GM18868 (cell line): ENCODE results near the gene MAPRE2.
"Not testable (repeated sequence)": the region's sequence is repeated elsewhere in the genome, so short reads cannot be mapped to it uniquely, and the experiment has no call there.

Experiments used
- ATAC-seq: cut with Tn5 transposase; IDR thresholded peaks from one replicate; pipeline ENCODE4 v1.9.1; 2021; ENCODE audit warnings: mild to moderate bottlenecking, moderate library complexity; ENCODE audit not compliant: unreplicated experiment

Gene MAPRE2

GRCh38 chr18:35088921-35089320 is 47.7 kb downstream of the MAPRE2 start:
- no peak for ATAC-seq

GRCh38 chr18:35089382-35089781 is 48.2 kb downstream of the MAPRE2 start:
- no peak for ATAC-seq

DNA sequence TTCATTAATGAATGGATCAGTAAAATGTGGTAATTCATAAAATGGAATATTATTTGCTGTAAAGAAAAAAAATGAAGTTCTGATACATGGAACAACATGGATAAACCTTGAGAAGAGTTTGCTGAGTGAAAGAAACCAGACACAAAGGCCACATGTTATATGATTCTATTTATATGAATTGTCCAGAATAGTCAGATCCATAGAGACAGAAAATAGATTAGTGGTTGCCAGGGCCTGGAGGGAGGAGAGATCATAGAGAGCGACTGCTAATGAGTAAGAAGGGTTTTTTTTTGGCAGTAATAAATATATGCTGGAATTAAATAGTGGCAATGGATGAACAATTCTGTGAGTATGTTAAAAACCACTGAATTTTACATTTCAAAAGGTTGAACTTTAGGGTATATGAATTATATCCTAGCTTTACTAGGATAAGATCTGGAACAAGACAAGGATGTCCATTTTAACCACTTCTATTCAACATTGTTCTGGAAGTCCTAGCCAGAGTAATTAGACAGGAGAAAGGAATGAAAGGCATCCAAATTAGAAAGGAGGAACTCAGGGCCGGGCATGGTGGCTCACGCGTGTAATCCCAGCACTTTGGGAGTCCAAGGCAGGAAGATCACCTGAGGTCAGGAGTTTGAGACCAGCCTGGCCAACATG is 48.8 kb downstream of the MAPRE2 start:
- ATAC-seq: no peak

GRCh38 chr18:35091841-35092240 is 50.6 kb downstream of the MAPRE2 start:
- ATAC-seq: no peak

GRCh38 chr18:35095983-35096676 is 54.9 kb downstream of the MAPRE2 start:
- ATAC-seq: peak; percentile 91

- ATAC-seq: no peak
Measured at GRCh38 chr18:35096677-35097011, 55.4 kb downstream of the MAPRE2 start.

- no peak for ATAC-seq
Measured at GRCh38 chr18:35097195-35097594, 56.0 kb downstream of the MAPRE2 start.

DNA sequence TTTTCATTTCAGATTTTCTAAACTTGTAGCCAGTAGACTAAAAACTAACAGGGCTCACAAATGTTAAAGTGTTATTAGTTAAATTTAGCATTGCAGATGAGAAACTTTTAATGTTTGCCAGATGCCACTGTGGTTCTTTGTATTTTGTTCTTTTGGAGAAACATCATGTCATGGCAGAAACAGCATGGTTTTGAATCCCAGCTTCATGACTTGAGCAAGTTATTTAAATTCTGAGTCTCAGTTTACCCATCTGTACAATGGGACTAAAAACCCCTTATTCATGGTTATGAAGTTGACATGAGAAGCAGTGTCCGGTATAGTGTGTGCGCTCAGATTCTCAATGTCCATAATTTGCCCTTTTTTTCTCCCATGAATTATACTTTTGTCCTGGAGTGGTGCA is 56.5 kb downstream of the MAPRE2 start:
- no peak for ATAC-seq

- ATAC-seq: no peak
Measured at GRCh38 chr18:35099911-35100310, 58.7 kb downstream of the MAPRE2 start.

GRCh38 chr18:35104391-35105051 is 63.3 kb downstream of the MAPRE2 start:
- ATAC-seq: no peak

GRCh38 chr18:35106013-35106844 is 65.0 kb downstream of the MAPRE2 start:
- ATAC-seq: no peak

GRCh38 chr18:35106845-35107148 is 65.6 kb downstream of the MAPRE2 start:
- ATAC-seq: no peak

DNA sequence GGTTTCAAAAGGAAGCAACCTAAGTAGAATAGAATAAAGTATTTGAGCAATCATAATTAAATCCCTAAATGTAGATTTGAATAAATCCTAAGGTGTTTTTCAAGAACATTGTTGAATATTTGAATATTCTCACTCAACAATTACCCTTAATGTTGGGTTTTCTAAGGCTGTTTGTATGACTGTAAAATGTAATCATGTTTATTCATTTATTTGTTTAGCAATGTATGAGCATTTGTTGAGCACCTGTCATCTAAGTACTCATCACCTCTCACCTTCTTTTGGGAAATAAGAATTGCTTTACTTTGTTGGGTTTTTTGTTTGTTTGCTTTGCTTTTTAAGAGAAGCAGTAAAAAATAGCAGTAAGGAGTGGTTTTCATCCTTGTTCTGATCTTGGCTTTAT is 66.0 kb downstream of the MAPRE2 start:
- no peak for ATAC-seq

- ATAC-seq: not testable (repeated sequence)
Measured at GRCh38 chr18:35108088-35108487, 66.9 kb downstream of the MAPRE2 start.

- no peak for ATAC-seq
Measured at GRCh38 chr18:35110059-35110458, 68.8 kb downstream of the MAPRE2 start.

DNA sequence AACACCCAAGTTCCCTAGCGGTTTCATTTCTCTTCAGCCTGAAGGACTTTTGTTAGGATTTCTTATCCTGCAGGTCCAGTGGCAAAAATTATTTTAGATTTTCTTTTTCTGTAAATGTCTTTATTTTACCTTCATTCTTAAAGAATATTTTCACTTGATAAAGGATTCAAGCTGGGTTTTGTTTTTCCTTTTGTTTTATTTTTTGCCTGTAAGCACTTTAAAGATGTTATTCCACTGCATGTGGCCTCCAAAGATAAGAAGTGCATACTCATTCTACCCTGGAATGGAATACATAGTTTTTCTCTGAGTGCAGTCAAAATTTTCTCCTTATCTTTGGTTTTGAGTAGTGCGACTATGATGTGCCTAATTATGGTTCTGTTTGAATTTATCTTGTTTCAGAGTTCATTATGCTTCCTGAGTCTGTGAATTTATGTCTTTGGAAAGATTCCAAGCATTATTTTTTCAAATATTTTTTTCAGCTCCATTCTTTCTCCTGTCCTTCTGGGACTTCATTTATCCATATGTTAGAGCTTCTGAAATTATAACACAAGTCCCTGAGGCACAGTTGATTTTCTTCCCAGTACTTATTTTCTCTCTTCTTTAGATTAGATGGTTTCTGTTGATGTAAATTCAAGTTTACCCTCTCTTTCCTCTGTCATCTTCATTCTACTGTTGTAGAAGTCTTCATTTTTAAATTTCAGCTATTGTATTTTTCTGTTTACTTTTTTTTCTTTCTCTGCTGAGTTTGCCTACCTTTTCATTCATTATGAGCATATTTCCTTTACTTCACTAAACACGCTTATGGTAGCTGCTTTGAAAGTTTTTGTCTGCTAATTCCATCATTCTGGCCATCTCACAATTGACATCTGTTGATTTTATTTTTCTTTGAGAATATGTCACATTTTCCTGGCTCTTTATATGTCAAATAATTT is 69.6 kb downstream of the MAPRE2 start:
- ATAC-seq: no peak

- no peak for ATAC-seq
Measured at GRCh38 chr18:35112696-35113095, 71.5 kb downstream of the MAPRE2 start.

DNA sequence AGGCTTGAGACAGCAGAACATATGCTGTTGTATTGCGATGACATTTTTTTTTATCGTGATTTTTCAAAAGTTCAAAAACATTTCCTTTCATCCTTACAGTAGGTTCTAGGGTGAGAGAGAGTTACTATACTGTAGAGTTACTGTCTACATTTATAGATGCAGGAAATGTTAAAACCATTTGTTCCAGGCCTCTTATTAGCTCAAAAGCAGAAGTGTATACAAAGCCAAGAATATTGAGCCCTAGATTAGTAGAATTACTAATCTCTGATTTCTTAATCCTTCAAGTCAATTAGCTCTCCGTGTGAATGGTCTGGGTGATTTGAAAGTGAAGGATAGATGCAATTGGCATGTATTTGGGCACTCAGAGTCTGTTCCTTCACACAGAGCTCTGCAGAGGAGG is 73.1 kb downstream of the MAPRE2 start:
- ATAC-seq: no peak

DNA sequence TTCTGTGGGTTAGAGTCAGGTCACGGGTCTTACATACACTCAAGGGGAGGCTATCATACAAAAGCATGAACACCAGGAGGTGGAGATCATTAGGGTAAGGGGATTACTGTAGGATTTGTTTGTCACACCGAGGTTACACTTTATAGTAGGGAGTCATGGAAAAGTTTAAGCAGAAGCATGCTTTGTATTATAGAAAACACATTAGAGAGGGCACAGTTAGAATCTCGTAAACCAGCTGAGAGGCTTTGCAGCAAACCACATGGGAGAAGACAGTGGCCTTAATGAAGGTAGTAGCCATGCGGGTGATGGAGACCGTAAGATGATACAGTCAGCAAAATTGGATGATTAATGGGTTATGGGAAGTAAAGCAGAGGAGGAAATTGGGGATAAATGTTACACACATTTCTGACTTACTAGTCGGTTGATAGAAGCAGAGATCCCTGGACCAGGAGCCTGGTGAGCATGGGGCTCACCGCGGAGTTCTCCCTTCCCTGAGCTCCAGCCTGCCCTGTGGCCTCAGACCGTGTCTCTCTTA is 75.6 kb downstream of the MAPRE2 start:
- ATAC-seq: no peak

GRCh38 chr18:35117372-35117771 is 76.2 kb downstream of the MAPRE2 start:
- no peak for ATAC-seq
